Mucosa of descending colon (tissue), 3 donors: Measurements from ENCODE around the gene DCDC2B. TPM values are rescaled to one million over a fixed set of nuclear protein-coding genes. Genes with fewer than 3 reads are reported as not detected.

ENCODE experiments used
- ATAC-seq: fragments of 200-7000 bp; cut with Tn5 transposase; one replicate; pipeline ENCODE4 v1.9.1; 2020; ENCODE audit warnings: mild to moderate bottlenecking, moderate library complexity
- DNase-seq, 3 donors: peaks; one replicate each; pipeline ENCODE4 v3.0.0-alpha.2; 2020
- H3K36me3 ChIP-seq: fragments of 200-600 bp; one replicate; pipeline ENCODE4 v1.8.0; 2021; ENCODE audit warnings: low read depth, mild to moderate bottlenecking
- H3K4me1 ChIP-seq: fragments of 200-600 bp; one replicate; pipeline ENCODE4 v1.8.0; 2021; ENCODE audit warnings: low read depth, mild to moderate bottlenecking
- H3K4me3 ChIP-seq: fragments of 200-600 bp; one replicate; pipeline ENCODE4 v1.8.0; 2021; ENCODE audit warnings: mild to moderate bottlenecking
- H3K9me3 ChIP-seq: fragments of 200-600 bp; one replicate; pipeline ENCODE4 v1.8.0; 2021; ENCODE audit warnings: mild to moderate bottlenecking
- intact Hi-C, 2 donors: fragments of 100-400 bp; cut with DNase I in 1 of 2; cut with micrococcal nuclease in 1 of 2; formaldehyde crosslinking; loops; one replicate each; pipeline versions ENCODE4 v1.11.0 to v1.11.1; 2022; cut with DNase I, micrococcal nuclease
- total RNA-seq, 3 donors: library from RNA; stranded (reverse); fragmentation: NEBNext Ultra II Directional in 2 of 3; extraction: Animal tissue kit (Norgen Biotek cat#: 25700) in 2 of 3; gene quantifications; one replicate each; pipeline versions ENCODE4 v1.2.1 to v1.2.4, GENCODE V29; 2021 to 2023
- TF ChIP-seq, protein P1 (sequence below): fragments of 200-600 bp; IDR thresholded peaks from one replicate; pipeline ENCODE4 v1.8.0; 2022; ENCODE audit warnings: antibody characterized with exemption, mild to moderate bottlenecking
- donor health status: DM: no; HTN: no; CAD: no; lungs with moderate emphysema.
- donor health status: DM: no; HTN: no; CAD: no.
- donor health status: DM: no; HTN: yes; CAD: no.

DCDC2B gene
- total RNA-seq, 3 donors from 2014 or later, result not detected

DNA sequence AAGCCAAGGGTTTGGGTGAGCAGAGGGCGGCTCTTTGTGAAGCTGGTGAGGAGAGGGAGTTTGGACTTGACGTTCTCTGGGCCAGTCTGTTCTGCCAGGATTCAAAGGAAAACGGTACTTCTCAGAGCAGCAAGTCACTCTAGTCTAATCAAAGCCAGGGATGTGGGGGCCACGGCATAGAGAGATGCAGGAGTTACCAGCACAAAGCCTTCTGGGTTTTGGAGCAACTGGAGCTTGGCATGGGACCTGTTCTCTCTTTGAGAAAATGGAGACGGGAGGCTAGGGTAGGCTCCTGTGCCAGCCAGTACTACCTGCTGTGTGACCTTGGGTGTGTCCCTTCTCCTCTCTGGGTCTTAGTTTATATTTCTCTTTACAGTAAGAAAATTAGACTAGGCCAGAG is 27.3 kb upstream of the DCDC2B start:
- intact Hi-C loops, result no loop called here
- peaks cover 23% of the 10 kb centered on the region for H3K4me1 ChIP-seq
- no peaks in the 10 kb centered on the region for H3K36me3 ChIP-seq
- TF ChIP-seq, protein P1, sequence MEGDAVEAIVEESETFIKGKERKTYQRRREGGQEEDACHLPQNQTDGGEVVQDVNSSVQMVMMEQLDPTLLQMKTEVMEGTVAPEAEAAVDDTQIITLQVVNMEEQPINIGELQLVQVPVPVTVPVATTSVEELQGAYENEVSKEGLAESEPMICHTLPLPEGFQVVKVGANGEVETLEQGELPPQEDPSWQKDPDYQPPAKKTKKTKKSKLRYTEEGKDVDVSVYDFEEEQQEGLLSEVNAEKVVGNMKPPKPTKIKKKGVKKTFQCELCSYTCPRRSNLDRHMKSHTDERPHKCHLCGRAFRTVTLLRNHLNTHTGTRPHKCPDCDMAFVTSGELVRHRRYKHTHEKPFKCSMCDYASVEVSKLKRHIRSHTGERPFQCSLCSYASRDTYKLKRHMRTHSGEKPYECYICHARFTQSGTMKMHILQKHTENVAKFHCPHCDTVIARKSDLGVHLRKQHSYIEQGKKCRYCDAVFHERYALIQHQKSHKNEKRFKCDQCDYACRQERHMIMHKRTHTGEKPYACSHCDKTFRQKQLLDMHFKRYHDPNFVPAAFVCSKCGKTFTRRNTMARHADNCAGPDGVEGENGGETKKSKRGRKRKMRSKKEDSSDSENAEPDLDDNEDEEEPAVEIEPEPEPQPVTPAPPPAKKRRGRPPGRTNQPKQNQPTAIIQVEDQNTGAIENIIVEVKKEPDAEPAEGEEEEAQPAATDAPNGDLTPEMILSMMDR, result no peak
- H3K4me3 ChIP-seq, result no peak overlapping the region
- DNase-seq (no peak), ATAC-seq (no peak)
- no peaks in the 10 kb centered on the region for H3K9me3 ChIP-seq

DNA sequence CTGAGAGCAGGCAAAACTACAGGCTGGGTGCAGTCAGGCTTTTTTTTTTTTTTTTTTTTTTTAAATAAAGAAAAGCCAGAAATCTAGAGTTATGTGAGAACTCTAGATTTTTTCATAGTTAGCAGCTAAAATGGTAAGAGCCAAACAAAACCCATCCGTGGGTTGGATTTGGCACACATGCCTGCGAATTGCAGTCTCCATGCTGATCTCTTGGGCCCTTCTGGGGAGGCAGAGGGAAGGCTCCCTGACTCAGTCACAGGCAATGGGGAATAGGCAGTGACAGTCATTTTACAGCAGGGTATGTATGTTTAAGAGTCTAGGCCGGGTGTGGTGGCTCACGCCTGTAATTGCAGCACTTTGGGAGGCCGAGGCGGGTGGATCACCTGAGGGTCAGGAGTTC is 26.8 kb upstream of the DCDC2B start:
- no peak for ATAC-seq
- Histone ChIP-seq H3K4me3 (no peak overlapping the region), H3K9me3 (no peaks in the 10 kb centered on the region), H3K4me1 (peaks cover 21% of the 10 kb centered on the region), H3K36me3 (no peaks in the 10 kb centered on the region)
- no peak for DNase-seq
- TF ChIP-seq, protein P1, result no peak
- intact Hi-C loops, result no loop called here

DNA sequence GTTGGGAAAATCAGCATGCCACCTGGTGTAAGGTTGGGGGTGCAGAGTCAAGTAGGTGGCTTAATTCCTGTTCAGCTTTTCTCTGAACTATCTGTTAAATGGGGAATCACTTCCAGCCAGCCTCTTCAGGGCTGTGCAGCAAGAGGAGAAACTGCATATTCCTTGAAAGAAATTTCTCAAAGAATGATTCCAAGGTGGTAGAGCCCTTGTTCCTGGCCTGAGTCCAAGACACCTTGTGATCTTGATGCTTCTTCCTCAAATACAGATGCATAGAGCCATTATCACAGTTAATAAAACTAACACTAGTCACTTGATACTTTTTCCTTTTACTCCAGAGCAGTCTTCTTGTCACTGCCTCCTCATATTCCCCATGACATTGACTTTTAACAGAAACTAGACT is 24.2 kb upstream of the DCDC2B start:
- Histone ChIP-seq H3K36me3 (peaks cover 9% of the 10 kb centered on the region), H3K9me3 (no peaks in the 10 kb centered on the region), H3K4me1 (peaks cover 16% of the 10 kb centered on the region), H3K4me3 (no peak overlapping the region)
- DNase-seq (no peak), ATAC-seq (no peak)
- intact Hi-C loops, result no loop called here
- TF ChIP-seq, protein P1, result no peak

DNA sequence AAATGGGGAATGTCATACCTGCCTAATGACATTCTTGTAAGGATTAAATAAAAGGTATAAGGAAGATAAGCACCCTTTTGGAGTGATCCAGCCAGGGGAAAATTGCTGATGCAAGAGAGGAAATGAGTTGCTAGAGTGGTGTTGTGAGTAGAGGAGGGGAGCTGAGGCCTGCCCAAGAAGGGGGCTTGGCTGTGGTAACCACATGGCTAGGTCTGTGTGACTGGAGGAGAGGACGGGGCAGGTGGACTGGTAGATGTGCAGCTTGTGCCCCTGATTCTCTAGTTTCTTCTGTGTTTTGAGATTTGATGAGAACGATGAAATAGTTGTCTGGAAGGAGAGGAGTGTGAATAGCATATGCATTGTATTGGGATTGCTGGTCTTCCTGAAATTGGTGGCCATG is 22.8 kb upstream of the DCDC2B start:
- TF ChIP-seq, protein P1, result no peak
- H3K36me3 ChIP-seq, result peaks cover 16% of the 10 kb centered on the region
- ATAC-seq (no peak), DNase-seq (no peak)
- H3K4me3 ChIP-seq, result no peak overlapping the region
- intact Hi-C loops, result no loop called here
- H3K4me1 ChIP-seq, result peaks cover 10% of the 10 kb centered on the region
- H3K9me3 ChIP-seq, result no peaks in the 10 kb centered on the region

DNA sequence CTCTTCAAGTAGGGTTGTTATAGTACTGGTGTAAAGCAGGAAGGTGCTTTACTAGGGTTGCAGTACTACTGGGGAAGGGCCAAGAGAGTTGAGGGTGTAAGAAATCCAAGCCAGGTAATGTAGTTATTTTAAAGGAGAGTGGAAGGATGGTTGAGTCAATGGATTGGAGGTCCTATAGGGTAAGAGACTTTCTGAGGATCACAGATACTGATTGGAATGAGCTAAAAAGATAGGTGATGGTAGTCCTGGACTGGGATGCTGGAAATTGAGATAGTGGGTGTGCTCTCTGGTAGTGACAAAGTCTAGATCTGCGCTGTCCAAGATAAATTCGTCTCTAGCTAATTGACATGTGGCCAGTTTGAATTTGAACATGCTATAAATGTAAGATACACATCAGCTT is 22.4 kb upstream of the DCDC2B start:
- TF ChIP-seq, protein P1, result no peak
- intact Hi-C loops, result no loop called here
- peaks cover 6% of the 10 kb centered on the region for H3K4me1 ChIP-seq
- no peaks in the 10 kb centered on the region for H3K9me3 ChIP-seq
- DNase-seq, result no peak
- ATAC-seq, result no peak
- no peak overlapping the region for H3K4me3 ChIP-seq
- H3K36me3 ChIP-seq, result peaks cover 16% of the 10 kb centered on the region

DNA sequence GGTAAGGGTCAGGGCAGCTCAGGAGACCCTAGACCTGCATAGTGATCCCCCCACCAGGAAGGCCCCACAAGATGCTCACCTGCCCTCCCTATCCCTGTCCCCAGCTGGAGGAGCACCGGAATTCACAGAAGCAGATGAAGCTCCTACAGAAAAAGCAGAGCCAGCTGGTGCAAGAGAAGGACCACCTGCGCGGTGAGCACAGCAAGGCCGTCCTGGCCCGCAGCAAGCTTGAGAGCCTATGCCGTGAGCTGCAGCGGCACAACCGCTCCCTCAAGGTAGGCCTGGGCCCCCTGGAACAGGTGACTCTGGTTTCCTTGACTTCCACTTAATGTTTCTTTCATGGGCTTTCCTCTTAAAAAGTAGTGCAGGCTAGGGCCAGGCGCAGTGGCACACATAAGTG is 21.0 kb upstream of the DCDC2B start:
- ATAC-seq, result no peak
- no peaks in the 10 kb centered on the region for H3K9me3 ChIP-seq
- H3K4me3 ChIP-seq, result no peak overlapping the region
- intact Hi-C loops, result no loop called here
- no peak for DNase-seq
- peaks cover 22% of the 10 kb centered on the region for H3K36me3 ChIP-seq
- no peaks in the 10 kb centered on the region for H3K4me1 ChIP-seq
- TF ChIP-seq, protein P1, result no peak
